SU-DHL-6 (cell line): ENCODE data around the gene TFB1M.
"Not testable (repeated sequence)": the region's sequence is repeated elsewhere in the genome, so short reads cannot be mapped to it uniquely, and the experiment has no call there.

Experiments
- H2AFZ ChIP-seq: fragments of 200-600 bp; sonication (generic); 2 replicates; pipeline ENCODE4 v1.6.1; 2014; ENCODE audit warnings: low read depth, mild to moderate bottlenecking, moderate library complexity, mixed read lengths, antibody characterized with exemption, low read length; ENCODE audit not compliant: severe bottlenecking
- H3F3A ChIP-seq: fragments of 200-600 bp; shearing (Covaris generic); 2 replicates; pipeline ENCODE4 v1.6.0; 2016; ENCODE audit warnings: antibody characterized with exemption, mild to moderate bottlenecking; ENCODE audit not compliant: insufficient read depth
- H3K27ac ChIP-seq: fragments of 200-600 bp; sonication (generic); 2 replicates; pipeline ENCODE4 v1.5.1; 2016; ENCODE audit warnings: low read depth, mild to moderate bottlenecking, low read length, moderate library complexity, mixed read lengths
- H3K27me3 ChIP-seq: fragments of 200-600 bp; sonication (generic), shearing (Covaris generic); 2 replicates; pipeline ENCODE4 v1.6.0; 2014; ENCODE audit warnings: mild to moderate bottlenecking, low read length
- H3K36me3 ChIP-seq: fragments of 200-600 bp; sonication (generic); 2 replicates; pipeline ENCODE4 v1.6.1; 2014; ENCODE audit warnings: mild to moderate bottlenecking, low read length, mixed read lengths
- H3K4me2 ChIP-seq: fragments of 300-600, 200-600 bp; shearing (Covaris generic), sonication (generic); 2 replicates; pipeline ENCODE4 v1.6.0; 2014; ENCODE audit warnings: low read length, low read depth, mild to moderate bottlenecking; ENCODE audit not compliant: poor library complexity, severe bottlenecking
- H3K4me3 ChIP-seq: fragments of 200-600 bp; sonication (generic); 2 replicates; pipeline ENCODE4 v1.5.1; 2014; ENCODE audit warnings: antibody characterized with exemption, low read length, mild to moderate bottlenecking, mixed read lengths; ENCODE audit not compliant: insufficient read depth, poor library complexity, severe bottlenecking
- H3K79me2 ChIP-seq: fragments of 200-600 bp; sonication (generic); 2 replicates; pipeline ENCODE4 v1.6.1; 2014; ENCODE audit warnings: mild to moderate bottlenecking, low read length, moderate library complexity; ENCODE audit not compliant: insufficient read depth
- H3K9ac ChIP-seq: fragments of 200-600 bp; sonication (generic); 2 replicates; pipeline ENCODE4 v1.7.0; 2014; ENCODE audit warnings: mild to moderate bottlenecking, low read length
- H3K9me2 ChIP-seq: fragments of 200-600 bp; sonication (generic); replicated peaks from 2 replicates; pipeline ENCODE4 v1.6.1; 2014; ENCODE audit warnings: low read length; ENCODE audit not compliant: insufficient read depth
- H3K9me3 ChIP-seq: fragments of 200-600 bp; sonication (generic); 2 replicates; pipeline ENCODE4 v1.6.1; 2014; ENCODE audit warnings: low read length, mixed read lengths; ENCODE audit not compliant: insufficient read depth
- H4K20me1 ChIP-seq: fragments of 200-600 bp; sonication (generic); 2 replicates; pipeline ENCODE4 v1.6.1; 2014; ENCODE audit warnings: low read depth, mild to moderate bottlenecking, antibody characterized with exemption, low read length, moderate library complexity, mixed read lengths
- CTCF ChIP-seq: fragments of 200-600 bp; sonication (generic); IDR thresholded peaks from one replicate; pipeline ENCODE4 v1.5.1; 2017; ENCODE audit warnings: antibody characterized with exemption, mild to moderate bottlenecking, low read length, moderate library complexity; ENCODE audit not compliant: insufficient read depth, poor library complexity, severe bottlenecking
- EZH2phosphoT487 ChIP-seq: fragments of 200-600 bp; sonication (generic), shearing (Covaris generic); conservative IDR thresholded peaks from 2 replicates; pipeline ENCODE4 v1.6.1; 2018; ENCODE audit warnings: mild to moderate bottlenecking, antibody characterized with exemption, low read length, moderate library complexity, mixed read lengths

Gene TFB1M

GRCh38 chr6:155335265-155335664, 21.0 kb upstream of the TFB1M start:
- no peaks in the 10 kb centered on the region for H3K27me3 ChIP-seq
- no peak overlapping the region for H3K27ac ChIP-seq
- H2AFZ ChIP-seq = no peak overlapping the region
- H3K9me2 ChIP-seq = no peaks in the 10 kb centered on the region
- H3K36me3 ChIP-seq = no peaks in the 10 kb centered on the region
- no peaks in the 10 kb centered on the region for H3K79me2 ChIP-seq
- no peak overlapping the region for H3K4me2 ChIP-seq
- no peaks in the 10 kb centered on the region for H3K9me3 ChIP-seq
- H3K9ac ChIP-seq = no peak overlapping the region
- TF ChIP-seq EZH2phosphoT487 = no peak
- TF ChIP-seq CTCF = no peak
- H3K4me3 ChIP-seq = no peak overlapping the region
- H4K20me1 ChIP-seq = no peaks in the 10 kb centered on the region
- H3F3A ChIP-seq = no peaks in the 10 kb centered on the region

GRCh38 chr6:155334073-155334472, 19.8 kb upstream of the TFB1M start:
- H4K20me1 ChIP-seq, H3K79me2 ChIP-seq: not testable (repeated sequence)

GRCh38 chr6:155333414-155333813, 19.1 kb upstream of the TFB1M start:
- no peak overlapping the region for H3K27ac ChIP-seq
- H3K4me3 ChIP-seq = no peak overlapping the region
- no peaks in the 10 kb centered on the region for H3K9me2 ChIP-seq
- TF ChIP-seq CTCF = no peak
- TF ChIP-seq EZH2phosphoT487 = no peak
- no peaks in the 10 kb centered on the region for H4K20me1 ChIP-seq
- no peaks in the 10 kb centered on the region for H3K27me3 ChIP-seq
- H3F3A ChIP-seq = no peaks in the 10 kb centered on the region
- H3K79me2 ChIP-seq = no peaks in the 10 kb centered on the region
- H3K4me2 ChIP-seq = peak overlapping the region; percentile 29
- peak overlapping the region; percentile 8 for H2AFZ ChIP-seq
- no peaks in the 10 kb centered on the region for H3K36me3 ChIP-seq
- H3K9ac ChIP-seq = no peak overlapping the region
- no peaks in the 10 kb centered on the region for H3K9me3 ChIP-seq

More at GRCh38 chr6:155334073-155334472, 19.8 kb upstream of the TFB1M start:
- not testable (repeated sequence) for H3K27me3 ChIP-seq, H3K9me2 ChIP-seq, H3F3A ChIP-seq, H3K4me3 ChIP-seq, H3K36me3 ChIP-seq, H3K9me3 ChIP-seq, H3K9ac ChIP-seq, H3K27ac ChIP-seq
- Histone ChIP-seq H3K4me2 (peak overlapping the region; percentile 29), H2AFZ (peak overlapping the region; percentile 8)

- no peaks in the 10 kb centered on the region for H3F3A ChIP-seq
- H3K36me3 ChIP-seq = no peaks in the 10 kb centered on the region
- H3K9me2 ChIP-seq = no peaks in the 10 kb centered on the region
- no peak overlapping the region for H3K27ac ChIP-seq
- no peaks in the 10 kb centered on the region for H3K9me3 ChIP-seq
- no peak overlapping the region for H3K4me2 ChIP-seq
- no peak overlapping the region for H2AFZ ChIP-seq
- no peaks in the 10 kb centered on the region for H3K27me3 ChIP-seq
- TF ChIP-seq CTCF (no peak), EZH2phosphoT487 (no peak)
- H3K9ac ChIP-seq = no peak overlapping the region
- H3K79me2 ChIP-seq = no peaks in the 10 kb centered on the region
- no peak overlapping the region for H3K4me3 ChIP-seq
- no peaks in the 10 kb centered on the region for H4K20me1 ChIP-seq
Measured at GRCh38 chr6:155330922-155331321, 16.6 kb upstream of the TFB1M start.
